Activated naive CD8-positive, alpha-beta T cell (primary cell): ENCODE data around the gene OCA2.
"Not testable (repeated sequence)": the region's sequence is repeated elsewhere in the genome, so short reads cannot be mapped to it uniquely, and the experiment has no call there.

Experiments used
- H3K27ac Mint-ChIP-seq: one replicate; pipeline ENCODE4 v1.8.0; 2021; ENCODE audit warnings: mixed read lengths
- H3K27me3 Mint-ChIP-seq: one replicate; pipeline ENCODE4 v1.8.0; 2021; ENCODE audit warnings: mixed read lengths
- H3K36me3 Mint-ChIP-seq: one replicate; pipeline ENCODE4 v1.8.0; 2021; ENCODE audit warnings: mixed read lengths
- H3K4me1 Mint-ChIP-seq: one replicate; pipeline ENCODE4 v1.8.0; 2021; ENCODE audit warnings: low read depth, mixed read lengths
- H3K4me3 Mint-ChIP-seq: one replicate; pipeline ENCODE4 v1.8.0; 2021; ENCODE audit warnings: mild to moderate bottlenecking, mixed read lengths
- H3K9me3 Mint-ChIP-seq: one replicate; pipeline ENCODE4 v1.8.0; 2021; ENCODE audit warnings: low read depth, mixed read lengths

Gene OCA2

DNA sequence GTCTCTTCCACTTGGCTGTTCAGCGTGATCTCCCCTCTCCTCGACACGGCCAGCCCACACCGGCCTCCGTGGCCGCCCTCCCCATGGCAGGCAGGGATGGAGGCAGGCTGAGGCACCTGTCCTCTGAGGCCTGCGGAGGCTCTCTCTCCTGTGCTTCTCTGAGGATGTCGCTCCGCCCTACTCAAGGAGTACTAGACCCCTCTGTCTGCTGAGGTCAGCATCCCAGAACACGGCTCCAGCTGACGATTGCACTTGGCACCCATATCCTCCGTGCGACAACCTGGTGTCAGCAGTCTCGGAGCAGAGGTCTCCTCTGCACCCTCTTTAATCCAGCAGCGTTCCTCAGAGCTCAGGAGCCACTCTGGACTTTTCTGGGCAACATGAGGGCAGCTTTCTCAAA lies 322.6 kb downstream of the OCA2 start:
- Mint-ChIP-seq H3K4me1 (no peaks in the 10 kb centered on the region), H3K27me3 (no peaks in the 10 kb centered on the region), H3K4me3 (no peak overlapping the region), H3K36me3 (no peaks in the 10 kb centered on the region), H3K9me3 (no peaks in the 10 kb centered on the region), H3K27ac (no peak overlapping the region)

DNA sequence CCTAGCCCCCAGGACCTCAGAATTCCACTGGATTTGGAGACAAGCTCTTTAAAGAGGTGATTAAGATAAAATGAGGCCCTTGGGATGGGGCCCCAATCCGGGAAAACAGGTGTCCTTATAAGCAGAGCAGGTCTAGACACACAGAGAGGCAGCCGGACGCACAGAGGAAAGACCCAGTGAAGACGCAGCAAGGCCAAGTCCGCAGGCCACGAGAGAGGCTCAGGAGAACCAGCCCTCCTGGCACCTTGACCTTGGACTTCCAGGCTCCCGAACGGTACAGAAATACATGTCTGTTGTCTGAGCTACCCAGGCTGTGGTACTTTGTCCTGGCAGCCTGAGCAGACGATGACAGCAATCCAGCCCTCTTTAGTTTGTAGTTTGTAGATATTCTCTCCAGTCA lies 324.5 kb downstream of the OCA2 start:
- Mint-ChIP-seq H3K27me3 (no peaks in the 10 kb centered on the region), H3K4me1 (no peaks in the 10 kb centered on the region), H3K36me3 (no peaks in the 10 kb centered on the region), H3K27ac (no peak overlapping the region), H3K9me3 (no peaks in the 10 kb centered on the region), H3K4me3 (no peak overlapping the region)

DNA sequence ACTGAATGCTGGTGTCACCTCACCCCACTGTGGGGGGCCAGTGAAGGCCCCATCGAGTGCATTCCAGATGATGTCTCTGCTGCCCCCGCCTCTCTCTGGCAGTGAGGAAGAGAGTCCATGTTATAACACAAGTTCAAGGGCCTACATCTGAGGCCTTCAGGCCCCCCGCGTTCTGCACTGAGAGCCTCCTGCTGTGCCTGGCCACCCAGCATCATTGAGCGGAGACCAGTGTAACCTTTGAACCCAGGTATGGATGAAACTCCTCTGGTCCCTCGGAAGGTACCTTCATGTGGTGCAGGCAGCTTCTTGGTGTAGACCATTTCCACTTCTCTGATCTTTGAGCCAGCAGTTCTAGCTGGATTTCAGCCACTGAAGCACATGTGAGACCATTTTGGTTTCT lies 324.9 kb downstream of the OCA2 start:
- no peaks in the 10 kb centered on the region for H3K27me3 Mint-ChIP-seq
- H3K27ac Mint-ChIP-seq = no peak overlapping the region
- no peaks in the 10 kb centered on the region for H3K36me3 Mint-ChIP-seq

DNA sequence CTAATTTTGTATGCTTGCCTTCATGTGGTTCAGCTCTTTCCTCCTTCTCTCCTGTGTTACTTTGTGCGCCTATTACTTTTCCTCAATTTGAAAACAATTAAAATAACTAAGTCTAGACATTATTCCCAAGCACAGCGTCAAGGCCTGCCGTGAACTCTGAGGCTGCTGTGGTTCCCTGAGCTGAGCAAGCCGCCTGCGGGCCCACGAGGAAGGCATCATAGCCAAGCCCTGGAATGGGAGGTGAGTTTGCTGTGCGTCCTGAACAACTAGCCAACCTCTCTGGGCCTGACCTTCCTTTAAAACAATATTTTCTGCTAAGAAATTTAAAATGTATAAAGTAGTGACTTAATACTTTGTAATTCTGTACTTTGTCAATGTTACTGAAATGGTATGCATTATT lies 327.2 kb downstream of the OCA2 start:
- H3K4me3 Mint-ChIP-seq = no peak overlapping the region
- no peak overlapping the region for H3K27ac Mint-ChIP-seq
- no peaks in the 10 kb centered on the region for H3K27me3 Mint-ChIP-seq
- H3K36me3 Mint-ChIP-seq = no peaks in the 10 kb centered on the region
- no peaks in the 10 kb centered on the region for H3K9me3 Mint-ChIP-seq
- no peaks in the 10 kb centered on the region for H3K4me1 Mint-ChIP-seq

More for the DNA sequence above, 324.9 kb downstream of the OCA2 start:
- Mint-ChIP-seq H3K4me1 (no peaks in the 10 kb centered on the region), H3K4me3 (no peak overlapping the region), H3K9me3 (no peaks in the 10 kb centered on the region)

DNA sequence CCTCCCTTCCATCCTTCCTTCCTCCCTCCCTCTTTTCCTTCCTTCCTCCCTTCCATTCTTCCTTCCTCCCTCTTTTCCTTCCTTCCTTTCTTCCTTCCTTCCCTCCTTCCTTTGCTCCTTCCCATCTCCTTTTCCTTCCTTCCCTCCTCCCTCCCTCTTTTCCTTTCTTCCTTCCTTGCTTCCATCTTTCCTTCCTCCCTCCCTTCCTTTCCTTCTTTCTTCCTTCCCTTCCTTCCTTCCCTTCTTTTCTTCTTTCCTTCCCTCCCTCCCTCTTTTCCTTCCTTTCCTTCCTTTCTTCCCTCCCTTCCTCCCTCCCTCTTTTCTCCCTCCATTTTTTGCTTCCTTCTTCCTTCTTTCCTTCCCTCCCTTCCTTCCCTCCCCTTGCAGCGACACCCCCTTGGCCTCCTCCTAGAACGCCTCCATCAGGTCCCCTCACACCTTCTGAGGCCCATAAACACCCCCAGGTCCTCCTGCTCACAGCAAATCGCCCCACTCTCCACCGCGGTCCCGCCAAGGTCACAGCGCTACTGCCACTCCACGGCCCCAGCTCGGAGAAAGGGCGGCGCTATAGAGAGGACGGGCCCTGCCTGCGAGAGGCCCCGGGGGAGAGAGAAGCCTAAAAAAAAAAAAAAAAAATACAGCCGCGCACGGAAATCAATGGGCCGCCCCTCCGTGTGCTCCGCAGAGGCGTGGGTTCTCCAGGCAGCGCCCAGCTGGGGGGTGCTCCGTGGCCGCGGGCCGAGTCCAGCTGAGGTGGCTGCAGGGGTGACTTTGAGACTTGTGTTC lies 328.2 kb downstream of the OCA2 start:
- H3K4me1 Mint-ChIP-seq = no peaks in the 10 kb centered on the region
- H3K9me3 Mint-ChIP-seq = no peaks in the 10 kb centered on the region
- H3K4me3 Mint-ChIP-seq = no peak overlapping the region
- H3K27me3 Mint-ChIP-seq = no peaks in the 10 kb centered on the region
- H3K36me3 Mint-ChIP-seq = no peaks in the 10 kb centered on the region
- H3K27ac Mint-ChIP-seq = no peak overlapping the region

DNA sequence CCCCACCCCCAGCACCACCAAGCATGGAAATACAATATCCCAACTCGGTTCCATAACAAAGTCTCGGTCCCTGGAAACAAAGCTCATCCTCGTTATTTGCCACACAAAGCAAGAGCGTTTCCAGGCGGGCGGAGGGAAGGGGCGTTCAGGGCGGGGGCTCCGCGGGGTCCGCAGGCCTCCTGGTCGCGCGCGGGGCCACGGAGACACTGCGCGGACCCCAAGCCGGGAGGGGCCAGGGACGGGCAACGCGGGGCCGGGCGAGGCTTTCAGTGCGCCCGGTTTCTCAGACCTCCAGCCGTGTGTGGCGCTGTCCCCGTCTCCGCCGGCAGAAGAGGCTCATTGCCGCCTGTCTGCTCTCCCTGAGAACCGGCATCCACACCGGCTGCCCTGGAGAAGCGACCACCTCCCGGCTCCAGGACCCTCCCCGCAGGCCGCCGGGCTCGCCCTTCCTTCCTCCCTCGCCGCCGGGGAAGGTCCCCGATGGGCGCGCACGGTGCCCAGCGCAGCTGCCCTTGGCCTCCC lies 329.0 kb downstream of the OCA2 start:
- no peaks in the 10 kb centered on the region for H3K27me3 Mint-ChIP-seq
- no peaks in the 10 kb centered on the region for H3K36me3 Mint-ChIP-seq
- H3K4me3 Mint-ChIP-seq = no peak overlapping the region
- no peaks in the 10 kb centered on the region for H3K9me3 Mint-ChIP-seq
- no peak overlapping the region for H3K27ac Mint-ChIP-seq
- no peaks in the 10 kb centered on the region for H3K4me1 Mint-ChIP-seq

DNA sequence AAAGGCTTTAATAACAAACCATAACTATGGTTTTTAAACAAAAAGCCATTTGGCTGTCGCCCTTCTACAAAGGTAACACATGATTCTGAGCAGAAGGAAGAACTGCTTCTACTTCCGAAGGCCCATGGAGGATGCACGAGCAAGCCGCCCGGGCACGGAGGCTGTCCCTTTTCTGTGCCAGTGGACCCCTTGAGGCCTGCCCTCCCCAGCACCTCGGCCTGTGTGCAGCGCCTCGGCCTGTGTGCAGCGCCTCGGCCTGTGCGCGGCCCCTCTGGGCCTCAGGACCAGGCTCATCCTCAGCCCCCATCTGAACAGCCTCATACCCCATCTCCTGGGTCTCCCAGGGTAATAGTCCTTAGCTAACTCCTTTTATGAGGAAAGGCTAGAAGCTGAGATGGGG lies 329.5 kb downstream of the OCA2 start:
- no peaks in the 10 kb centered on the region for H3K9me3 Mint-ChIP-seq
- H3K36me3 Mint-ChIP-seq = no peaks in the 10 kb centered on the region
- H3K4me3 Mint-ChIP-seq = no peak overlapping the region
- no peaks in the 10 kb centered on the region for H3K4me1 Mint-ChIP-seq
- no peaks in the 10 kb centered on the region for H3K27me3 Mint-ChIP-seq
- no peak overlapping the region for H3K27ac Mint-ChIP-seq

DNA sequence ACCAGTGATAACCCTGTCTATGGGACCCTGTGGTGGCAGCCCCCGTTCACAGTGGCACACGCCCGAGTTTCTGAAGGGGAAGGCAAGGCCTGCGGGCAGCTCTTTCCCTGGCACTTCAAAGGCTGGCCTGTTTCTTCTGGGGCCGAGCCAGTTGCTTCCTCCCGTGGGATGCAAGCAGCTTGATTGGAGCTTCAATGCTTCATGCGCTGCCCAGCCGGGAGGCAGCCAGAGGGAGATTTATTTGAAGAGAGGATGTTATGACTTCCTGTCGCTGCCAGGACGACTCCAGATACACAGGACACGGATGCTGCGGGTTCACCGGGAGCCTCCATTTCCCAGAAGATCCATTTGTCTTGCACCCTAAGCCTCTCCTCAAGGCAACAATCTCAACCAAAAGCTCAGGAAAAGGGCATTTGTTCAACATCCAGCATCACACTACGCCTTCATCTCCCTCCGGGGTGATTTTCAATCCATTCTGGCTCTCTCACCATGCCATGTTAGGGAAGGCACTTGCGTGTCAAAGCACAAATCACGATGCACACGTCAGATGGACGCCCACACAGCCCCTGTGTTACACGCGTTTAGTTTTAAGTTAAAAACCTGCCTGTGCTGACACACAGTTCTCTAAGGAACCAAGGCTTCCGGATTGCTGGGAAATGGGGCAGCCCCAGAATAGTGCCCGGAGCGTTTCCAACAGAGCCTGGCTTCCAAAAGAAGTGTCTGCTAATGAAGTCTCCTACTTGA lies 330.2 kb downstream of the OCA2 start:
- no peaks in the 10 kb centered on the region for H3K9me3 Mint-ChIP-seq
- H3K4me3 Mint-ChIP-seq = no peak overlapping the region
- no peaks in the 10 kb centered on the region for H3K4me1 Mint-ChIP-seq
- no peaks in the 10 kb centered on the region for H3K27me3 Mint-ChIP-seq
- no peaks in the 10 kb centered on the region for H3K36me3 Mint-ChIP-seq
- H3K27ac Mint-ChIP-seq = no peak overlapping the region

DNA sequence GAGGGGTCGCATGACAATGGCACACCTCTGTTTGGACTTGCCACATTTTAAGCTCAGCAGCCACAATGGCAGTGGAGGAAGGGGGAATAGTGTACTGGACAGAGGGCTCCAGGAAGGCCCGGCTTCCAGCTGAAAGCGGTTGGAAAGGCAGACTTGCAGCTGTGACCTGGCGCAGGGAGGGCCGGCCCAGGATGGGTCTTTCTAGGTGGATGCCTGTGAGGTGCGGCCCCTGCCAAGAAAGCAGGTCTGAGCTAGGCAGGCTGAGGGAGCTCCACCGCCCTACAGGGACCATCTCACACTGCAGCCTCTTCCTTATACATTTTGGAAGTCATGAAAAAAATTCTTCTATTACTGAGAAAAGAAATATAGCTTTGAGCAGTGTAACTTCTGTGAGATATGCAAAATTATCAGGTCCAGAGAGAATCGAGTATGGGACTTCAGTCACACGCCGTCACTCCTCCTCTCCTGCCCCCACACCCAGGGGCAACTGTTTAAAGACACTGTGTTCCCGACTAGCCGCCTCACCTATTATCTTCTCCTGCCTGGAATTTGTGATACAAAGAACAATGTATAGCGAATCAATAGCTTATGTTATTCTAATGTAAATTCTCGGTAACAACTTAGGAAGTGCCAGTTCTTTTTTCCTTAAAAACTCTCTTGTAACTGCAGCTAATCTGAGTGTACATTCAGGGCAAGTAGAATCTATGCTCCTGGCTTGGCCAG lies 331.0 kb downstream of the OCA2 start:
- H3K36me3 Mint-ChIP-seq = no peaks in the 10 kb centered on the region
- no peaks in the 10 kb centered on the region for H3K4me1 Mint-ChIP-seq
- no peak overlapping the region for H3K4me3 Mint-ChIP-seq
- H3K27me3 Mint-ChIP-seq = no peaks in the 10 kb centered on the region
- H3K9me3 Mint-ChIP-seq = no peaks in the 10 kb centered on the region
- no peak overlapping the region for H3K27ac Mint-ChIP-seq

DNA sequence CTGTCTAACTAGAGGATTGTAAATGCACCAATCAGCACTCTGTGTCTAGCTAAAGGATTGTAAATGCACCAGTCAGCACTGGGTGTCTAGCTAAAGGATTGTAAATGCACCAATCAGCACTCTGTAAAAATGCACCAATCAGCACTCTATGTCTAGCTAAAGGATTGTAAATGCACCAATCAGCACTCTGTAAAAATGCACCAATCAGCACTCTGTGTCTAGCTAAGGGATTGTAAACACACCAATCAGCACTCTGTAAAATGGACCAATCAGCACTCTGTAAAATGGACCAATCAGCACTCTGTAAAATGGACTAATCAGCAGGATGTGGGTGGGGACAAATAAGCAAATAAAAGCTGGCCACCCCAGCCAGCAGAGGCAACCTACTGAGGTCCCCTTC lies 331.7 kb downstream of the OCA2 start:
- not testable (repeated sequence) for H3K4me3 Mint-ChIP-seq, H3K27ac Mint-ChIP-seq, H3K27me3 Mint-ChIP-seq, H3K9me3 Mint-ChIP-seq, H3K4me1 Mint-ChIP-seq, H3K36me3 Mint-ChIP-seq

DNA sequence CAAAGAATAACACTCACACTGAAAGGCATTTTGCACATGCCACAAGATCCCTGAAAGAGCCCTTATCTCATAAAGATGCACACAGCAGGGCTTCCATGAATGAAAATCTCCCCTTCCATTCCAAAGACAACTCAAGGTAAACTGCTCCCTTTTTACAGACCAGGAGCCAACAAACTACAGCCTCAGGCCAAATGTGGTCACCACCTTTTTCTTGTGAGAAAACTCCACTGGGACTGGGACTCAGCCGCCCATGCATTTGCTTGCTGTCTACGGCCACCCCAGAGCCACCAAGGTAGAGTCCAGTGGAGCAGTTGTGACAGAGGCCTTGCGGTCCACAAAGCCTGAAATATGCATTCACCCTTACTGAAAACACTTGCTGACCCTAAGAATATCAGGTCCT lies 334.8 kb downstream of the OCA2 start:
- Mint-ChIP-seq H3K4me1 (no peaks in the 10 kb centered on the region), H3K36me3 (no peaks in the 10 kb centered on the region), H3K27ac (no peak overlapping the region), H3K9me3 (no peaks in the 10 kb centered on the region), H3K4me3 (no peak overlapping the region), H3K27me3 (no peaks in the 10 kb centered on the region)

DNA sequence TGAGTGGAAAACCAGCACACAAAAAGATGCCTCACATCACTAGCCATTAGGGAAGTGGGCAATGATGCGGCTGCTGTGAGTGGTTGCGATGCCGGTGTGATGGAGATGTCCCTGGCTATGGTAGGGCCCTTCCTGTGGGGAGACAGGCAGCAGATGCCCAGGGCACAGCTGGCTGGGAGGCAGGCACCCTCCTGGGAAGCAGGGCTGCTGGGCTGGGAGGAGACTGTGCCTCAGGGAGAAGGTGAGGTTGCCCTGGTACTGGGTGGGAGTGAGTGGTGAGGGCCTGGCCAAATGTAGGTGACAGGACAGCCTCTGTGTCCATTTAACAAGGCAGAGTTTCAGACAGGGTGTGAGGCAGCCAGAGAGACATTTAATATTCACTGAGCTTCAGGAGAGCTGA lies 335.6 kb downstream of the OCA2 start:
- no peaks in the 10 kb centered on the region for H3K36me3 Mint-ChIP-seq
- H3K27ac Mint-ChIP-seq = no peak overlapping the region
- H3K27me3 Mint-ChIP-seq = no peaks in the 10 kb centered on the region
- no peaks in the 10 kb centered on the region for H3K9me3 Mint-ChIP-seq
- no peak overlapping the region for H3K4me3 Mint-ChIP-seq
- no peaks in the 10 kb centered on the region for H3K4me1 Mint-ChIP-seq

DNA sequence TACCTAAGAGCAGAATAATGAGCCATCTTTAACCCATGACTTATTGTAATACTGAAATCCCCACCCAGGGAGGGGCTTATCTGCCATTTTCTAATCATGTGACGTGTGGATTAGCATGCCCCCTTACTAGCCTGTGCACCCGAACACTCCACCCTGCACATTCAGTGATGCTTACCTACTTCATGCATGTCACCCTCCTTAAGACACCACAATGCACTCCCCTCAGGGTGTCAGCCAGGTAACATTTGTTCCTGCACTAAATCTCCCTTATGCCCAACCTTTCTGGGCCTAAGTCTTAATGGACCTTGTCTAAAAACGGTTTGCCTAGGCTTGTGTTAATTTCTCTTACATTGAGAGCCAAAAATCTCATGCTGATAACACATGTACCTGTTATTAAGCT lies 336.6 kb downstream of the OCA2 start:
- Mint-ChIP-seq H3K4me1 (no peaks in the 10 kb centered on the region), H3K27ac (no peak overlapping the region), H3K27me3 (no peaks in the 10 kb centered on the region), H3K4me3 (no peak overlapping the region), H3K36me3 (no peaks in the 10 kb centered on the region), H3K9me3 (no peaks in the 10 kb centered on the region)

DNA sequence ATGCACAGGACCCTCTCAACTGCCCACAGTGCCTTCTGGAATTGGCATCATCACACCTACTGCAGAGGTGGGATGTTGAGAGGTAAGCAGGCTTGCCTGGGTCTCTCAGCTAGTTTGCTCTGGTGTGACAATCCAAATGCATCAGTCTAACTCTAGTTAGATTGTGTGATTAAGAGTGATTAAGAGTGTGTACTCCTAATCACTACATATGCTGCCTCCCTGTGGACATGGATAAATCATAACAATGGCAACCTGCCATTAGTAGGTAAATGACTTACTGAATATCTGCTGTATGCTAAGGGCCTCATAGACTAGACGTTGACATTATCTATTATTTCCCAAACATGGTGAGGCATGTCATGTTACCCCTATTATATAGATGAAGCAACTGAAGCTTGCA lies 342.1 kb downstream of the OCA2 start:
- Mint-ChIP-seq H3K27me3 (no peaks in the 10 kb centered on the region), H3K4me1 (no peaks in the 10 kb centered on the region), H3K4me3 (no peak overlapping the region), H3K27ac (no peak overlapping the region), H3K36me3 (no peaks in the 10 kb centered on the region), H3K9me3 (no peaks in the 10 kb centered on the region)

DNA sequence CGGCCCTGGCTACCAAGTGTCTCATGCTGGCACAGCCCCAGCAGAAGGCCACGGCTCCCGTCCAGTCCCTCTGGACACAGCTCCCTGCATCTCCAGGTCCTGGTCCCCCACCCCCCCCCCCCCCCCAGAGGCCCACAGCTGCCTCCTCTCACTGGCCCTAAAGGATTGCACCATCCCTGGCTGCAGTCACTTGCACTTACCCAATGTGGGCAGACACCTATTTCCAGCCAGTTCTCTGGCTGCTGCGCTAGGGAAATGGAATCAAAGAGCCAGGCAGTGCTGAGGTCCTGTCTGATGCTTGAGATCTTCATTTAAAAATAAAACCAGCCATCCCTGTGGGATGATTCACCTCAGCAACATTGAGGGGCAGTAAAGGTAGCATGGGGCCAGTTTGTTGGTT lies 346.4 kb downstream of the OCA2 start:
- Mint-ChIP-seq H3K4me1 (no peaks in the 10 kb centered on the region), H3K4me3 (no peak overlapping the region), H3K36me3 (no peaks in the 10 kb centered on the region), H3K27me3 (no peaks in the 10 kb centered on the region), H3K27ac (no peak overlapping the region), H3K9me3 (no peaks in the 10 kb centered on the region)
